Endothelial cell of umbilical vein (primary cell): ENCODE measurements around the gene CST9L.

Experiments
- CTCF ChIP-seq, 2 donors: IDR thresholded peaks; 1 replicate in 1 of 2; 2 replicates in 1 of 2; pipeline ENCODE4 v1.5.1; 2011; ENCODE audit warnings: low read length in 2 of 2, mild to moderate bottlenecking in 2 of 2, moderate library complexity in 2 of 2, control low read depth in 1 of 2, inconsistent platforms in 1 of 2, low read depth in 1 of 2; ENCODE audit not compliant: insufficient read depth in 1 of 2; ENCODE audit errors: extremely low read depth in 1 of 2
- EZH2 ChIP-seq: IDR thresholded peaks from 2 replicates; pipeline ENCODE4 v1.6.1; 2012; ENCODE audit warnings: borderline replicate concordance, low read depth, mild to moderate bottlenecking, moderate library complexity, low read length, inconsistent platforms; ENCODE audit not compliant: severe bottlenecking
- MYC ChIP-seq: IDR thresholded peaks from one replicate; pipeline ENCODE4 v1.6.1; 2011; ENCODE audit warnings: mild to moderate bottlenecking, low read depth, low read length

- TF ChIP-seq CTCF (IDR thresholded peaks at IDR 0.05; ENCODE audit: extremely low read depth in 1 of 2, insufficient read depth in 1 of 2, low read depth in 1 of 2, low read length in 2 of 2): no peak
- no peak for TF ChIP-seq EZH2
- TF ChIP-seq MYC: no peak
These were observed 34.0 kb upstream of the CST9L start for GRCh38 chr20:23602241-23602640.
